Measurements from ENCODE around the gene HDGFL1.

DNA sequence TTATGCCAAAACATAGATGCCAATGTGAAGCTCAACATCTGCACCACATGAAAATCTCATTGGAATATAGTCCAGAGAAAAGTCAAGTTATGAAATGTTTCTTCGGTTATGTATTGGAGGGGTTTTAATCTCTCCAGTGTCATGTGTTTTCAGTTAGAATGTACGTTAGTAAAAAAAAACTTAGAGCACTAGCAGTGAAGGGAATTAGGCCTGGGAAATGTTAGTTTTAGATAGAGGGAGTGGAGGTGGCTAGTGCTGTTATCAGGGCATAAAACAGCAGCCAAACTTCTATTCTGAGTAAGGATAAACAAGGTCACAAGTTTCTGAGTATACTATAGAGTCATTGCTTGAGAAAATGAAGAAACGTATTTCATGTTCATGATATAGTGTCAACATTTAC, 42.9 kb downstream of the HDGFL1 start:
- TF ChIP-seq EZH2 (IDR thresholded peaks at IDR 0.05; ENCODE audit: insufficient read depth, poor library complexity, severe bottlenecking) = no peak
- no peak for TF ChIP-seq EZH2phosphoT487 (IDR thresholded peaks at IDR 0.05; ENCODE audit: insufficient read depth, low read depth)
